Skin of body (tissue), 2 donors: Measurements from ENCODE around the gene MYF6. TPM values are rescaled to one million over a fixed set of nuclear protein-coding genes. Genes with fewer than 3 reads are reported as not detected.
"Not testable (repeated sequence)": the region's sequence is repeated elsewhere in the genome, so short reads cannot be mapped to it uniquely, and the experiment has no call there.

Experiments
- DNase-seq: peaks from one replicate; lab custom pipeline; 2025; lab: John Stamatoyannopoulos, UW
- total RNA-seq: library from RNA; depleted of rRNA; stranded (reverse); fragments of >200 nt; gene quantifications from one replicate; pipeline ENCODE4 v1.2.3, GENCODE V29; 2014

MYF6 gene
- 9.8 TPM for total RNA-seq

DNA sequence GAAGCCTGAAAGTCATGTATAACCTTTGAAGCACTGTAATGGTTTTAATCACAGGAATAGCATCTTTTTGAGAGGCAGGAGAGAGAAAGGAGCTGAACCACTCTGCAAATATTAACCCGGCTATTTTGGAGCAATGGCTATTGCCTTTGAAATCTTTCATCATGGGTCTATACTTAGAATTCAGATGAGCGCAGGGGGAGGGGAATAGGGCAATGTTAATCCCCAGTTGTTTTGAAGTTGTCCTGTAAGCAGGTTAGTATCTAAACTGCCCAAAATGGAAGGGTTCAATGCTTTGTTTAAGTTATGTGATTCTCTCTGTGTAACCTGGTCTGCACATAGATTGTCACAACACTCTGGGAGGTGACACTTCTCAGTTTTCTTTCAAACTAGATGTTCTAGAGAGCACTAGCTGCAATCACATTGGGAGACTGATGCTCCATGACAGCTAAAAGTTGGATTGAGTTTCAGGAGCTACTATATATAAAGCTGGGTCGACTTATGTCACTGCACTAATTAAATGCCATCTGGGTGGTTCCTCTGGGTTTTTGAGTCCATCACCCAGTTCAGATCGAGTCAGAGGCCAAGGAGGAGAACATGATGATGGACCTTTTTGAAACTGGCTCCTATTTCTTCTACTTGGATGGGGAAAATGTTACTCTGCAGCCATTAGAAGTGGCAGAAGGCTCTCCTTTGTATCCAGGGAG, at the start of gene MYF6:
Gene MYF6 (plus strand): TSS at position 509 of the 704 bp plus-strand sequence. CDS start 86 bp downstream, at position 595.
- DNase-seq: no peak

- no peak for DNase-seq
Observed at GRCh38 chr12:80659512-80660063, 47.8 kb upstream of the MYF6 start.

DNA sequence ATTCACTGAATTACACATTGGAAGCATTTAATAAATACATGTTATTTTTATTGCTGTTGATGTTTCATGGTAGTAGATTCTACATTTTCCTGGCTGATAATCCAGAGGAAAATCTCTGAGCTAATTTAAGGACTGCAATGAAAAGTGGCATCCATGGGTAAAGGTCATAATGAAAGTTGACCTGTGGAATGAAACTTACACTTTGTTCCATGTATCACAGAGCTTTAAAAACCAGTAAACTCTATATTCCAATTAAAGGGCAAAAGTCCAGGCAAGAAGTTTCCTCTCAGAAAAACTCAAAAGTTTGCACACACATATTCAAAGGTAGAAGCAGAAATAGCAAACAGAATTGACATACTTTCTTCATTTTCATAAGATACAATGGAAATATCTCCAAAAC, 44.8 kb upstream of the MYF6 start:
- DNase-seq: no peak

DNA sequence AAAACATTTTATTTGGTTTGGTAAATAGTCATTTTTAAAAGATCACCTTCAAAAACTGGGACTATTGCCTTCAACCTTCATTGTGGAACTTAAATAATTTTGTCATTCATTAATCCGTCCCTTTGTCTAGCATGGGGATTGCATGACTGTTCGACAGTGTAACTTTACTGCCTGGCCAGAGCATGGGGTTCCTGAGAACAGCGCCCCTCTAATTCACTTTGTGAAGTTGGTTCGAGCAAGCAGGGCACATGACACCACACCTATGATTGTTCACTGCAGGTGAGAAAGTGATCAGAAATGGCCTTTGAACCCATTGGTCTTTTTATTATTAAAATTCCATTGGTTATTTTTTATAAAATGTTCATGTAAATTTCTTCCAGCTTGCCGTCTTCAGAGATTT, 37.2 kb upstream of the MYF6 start:
- no peak for DNase-seq

DNA sequence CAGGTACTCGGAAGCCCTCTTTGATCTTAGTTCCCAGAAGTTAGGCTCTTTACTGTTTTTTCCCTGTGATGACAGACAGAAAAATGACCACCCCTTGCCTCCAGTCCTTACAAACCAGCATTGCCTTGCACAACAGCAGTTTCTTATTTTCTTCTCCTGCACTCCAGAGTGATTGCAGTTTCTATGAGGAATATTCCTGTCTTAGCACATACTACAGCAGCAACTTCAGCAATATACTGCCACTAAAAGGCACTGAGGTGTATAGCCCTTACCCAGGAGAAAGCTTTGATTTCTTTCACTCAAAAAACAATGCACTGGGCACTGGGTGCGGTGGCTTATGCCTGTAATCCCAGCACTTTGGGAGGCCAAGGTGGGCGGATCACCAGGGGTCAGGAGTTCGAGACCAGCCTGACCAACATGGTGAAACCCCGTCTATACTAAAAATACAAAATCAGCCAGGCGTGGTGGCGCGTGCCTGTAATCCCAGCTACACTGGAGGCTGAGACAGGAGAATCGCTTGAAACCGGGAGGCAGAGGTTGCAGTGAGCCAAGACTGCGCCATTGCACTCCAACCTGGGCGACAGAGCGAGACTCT, 31.3 kb upstream of the MYF6 start:
- not testable (repeated sequence) for DNase-seq

DNA sequence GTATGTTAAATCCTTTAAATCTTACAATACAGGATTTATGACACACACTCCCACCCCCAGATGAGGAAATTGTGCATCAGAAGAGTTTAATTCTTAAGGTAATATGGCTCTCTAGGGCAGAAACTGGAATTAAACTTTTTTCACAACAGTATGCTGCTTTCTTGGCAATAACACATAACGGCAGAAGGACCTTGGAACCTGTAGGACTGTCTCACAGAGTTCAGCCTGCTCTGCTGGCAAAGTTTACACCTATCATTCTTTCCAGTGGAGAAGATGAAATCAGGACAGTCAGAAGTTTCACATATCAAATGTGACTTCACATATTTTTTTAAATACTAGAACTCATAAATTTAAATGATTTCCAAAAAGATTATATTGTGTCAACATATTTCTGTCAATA, 30.6 kb upstream of the MYF6 start:
- DNase-seq: no peak

DNA sequence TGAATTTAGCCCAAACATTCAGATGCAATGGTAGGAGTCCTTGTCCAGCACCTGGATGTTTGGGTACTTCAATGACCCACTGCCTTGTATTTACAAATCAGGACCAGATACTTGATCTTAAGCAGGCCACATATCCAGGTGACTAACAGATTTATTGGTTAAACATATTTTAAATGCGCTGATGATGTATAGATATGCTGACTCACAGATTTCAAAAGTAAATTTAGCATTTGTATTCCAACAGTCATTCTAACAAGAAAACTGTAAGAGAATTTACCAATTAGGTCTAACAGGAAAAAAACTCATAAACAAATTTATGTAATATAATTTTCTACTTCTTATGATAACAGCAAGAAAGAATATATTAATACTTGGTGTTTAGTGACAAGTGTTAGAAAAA, 29.4 kb upstream of the MYF6 start:
- DNase-seq: no peak

DNA sequence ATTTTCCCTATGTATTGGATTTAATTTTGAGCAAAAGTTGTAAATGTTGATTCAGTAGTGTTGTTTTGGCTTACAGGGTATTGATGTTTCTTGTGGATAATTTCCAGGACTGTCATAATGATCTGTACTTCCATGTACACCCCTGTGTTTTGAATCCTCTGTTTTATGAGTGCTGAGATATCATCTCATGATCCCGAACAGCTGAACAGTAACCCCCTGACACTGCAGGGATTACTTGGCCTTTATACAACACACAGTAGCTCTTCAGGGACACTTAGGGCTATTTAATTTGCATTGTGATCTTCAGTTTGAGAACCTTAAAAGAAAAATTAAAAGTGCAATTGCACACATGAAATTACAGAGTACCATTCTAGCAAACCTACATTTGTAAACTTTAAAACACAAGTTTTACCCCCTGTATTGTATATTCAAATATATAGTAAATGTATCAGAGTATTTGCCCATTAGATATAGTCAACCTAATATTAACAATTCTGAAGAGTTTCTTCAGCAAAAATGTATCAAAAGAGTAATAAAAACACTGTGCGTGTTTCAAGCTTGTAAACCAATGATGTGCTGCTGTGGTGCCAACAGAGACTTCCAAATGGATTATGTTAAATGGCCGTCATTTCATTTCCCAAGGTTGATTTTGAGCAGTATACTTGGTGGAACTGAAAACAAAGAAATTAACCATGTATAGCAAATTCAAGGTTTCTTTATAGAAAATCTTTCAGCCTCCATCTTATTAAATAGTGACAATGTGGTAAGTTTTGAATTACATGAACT, 27.9 kb upstream of the MYF6 start:
- no peak for DNase-seq

GRCh38 chr12:80681287-80681686, 26.1 kb upstream of the MYF6 start:
- no peak for DNase-seq

- DNase-seq: no peak
Observed at GRCh38 chr12:80681786-80682185, 25.6 kb upstream of the MYF6 start.

DNA sequence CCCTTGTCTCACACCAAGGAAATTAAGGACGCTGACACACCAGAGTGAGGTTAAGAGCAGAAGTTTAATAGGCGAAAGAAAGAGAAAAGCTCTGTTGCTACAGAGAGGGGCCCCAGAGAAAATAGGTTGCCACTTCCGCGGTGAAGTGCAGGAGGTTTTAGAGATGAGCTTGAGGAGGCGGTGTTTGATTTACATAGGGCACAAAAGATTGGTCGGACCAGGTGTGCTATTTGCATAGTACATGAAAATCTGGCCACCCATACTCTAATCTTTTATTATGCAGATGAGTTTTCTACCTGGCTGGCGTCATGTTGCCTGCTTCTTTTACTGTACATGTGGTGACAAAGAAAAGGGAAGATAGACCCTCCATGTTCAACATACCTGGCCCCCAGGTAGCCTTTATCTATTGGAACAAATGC, 23.3 kb upstream of the MYF6 start:
- no peak for DNase-seq

DNA sequence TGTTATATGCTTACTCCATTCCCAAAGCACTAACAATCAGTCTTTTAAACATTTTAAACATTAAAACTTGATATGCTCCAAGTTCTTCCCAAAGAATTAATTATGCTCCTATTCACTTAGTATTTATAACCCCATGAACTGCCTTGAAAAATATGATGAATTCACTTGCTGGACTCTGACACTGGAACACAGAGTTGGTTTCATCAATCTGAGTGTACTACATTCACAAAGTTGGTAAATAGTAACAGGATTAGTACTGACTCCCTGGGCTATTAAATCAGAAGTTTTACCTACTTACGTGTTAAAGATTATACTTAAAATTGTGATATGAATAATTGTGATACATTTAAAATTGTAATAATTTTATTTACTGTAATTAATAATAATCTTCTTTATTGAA, 17.3 kb upstream of the MYF6 start:
- DNase-seq: no peak

DNA sequence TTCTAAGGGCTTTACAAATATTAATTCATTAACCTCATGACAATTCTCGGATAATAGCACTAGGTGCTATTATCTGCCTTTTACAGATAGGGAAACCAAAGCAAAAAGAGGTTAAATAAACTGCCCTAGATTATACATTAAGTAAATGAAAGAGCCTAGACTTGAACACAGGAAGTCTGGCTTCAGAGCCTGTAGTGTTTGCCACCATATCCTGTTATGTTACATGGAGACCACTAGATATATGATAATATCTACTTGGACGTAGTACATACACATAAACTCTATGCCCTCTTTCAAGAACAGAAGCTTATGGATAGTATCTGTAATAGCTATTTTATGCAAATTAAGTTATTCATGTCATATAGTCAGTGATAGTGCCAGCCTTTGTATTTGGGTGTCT, 16.9 kb upstream of the MYF6 start:
- no peak for DNase-seq

- DNase-seq: no peak
Observed at GRCh38 chr12:80692114-80692513, 15.3 kb upstream of the MYF6 start.

DNA sequence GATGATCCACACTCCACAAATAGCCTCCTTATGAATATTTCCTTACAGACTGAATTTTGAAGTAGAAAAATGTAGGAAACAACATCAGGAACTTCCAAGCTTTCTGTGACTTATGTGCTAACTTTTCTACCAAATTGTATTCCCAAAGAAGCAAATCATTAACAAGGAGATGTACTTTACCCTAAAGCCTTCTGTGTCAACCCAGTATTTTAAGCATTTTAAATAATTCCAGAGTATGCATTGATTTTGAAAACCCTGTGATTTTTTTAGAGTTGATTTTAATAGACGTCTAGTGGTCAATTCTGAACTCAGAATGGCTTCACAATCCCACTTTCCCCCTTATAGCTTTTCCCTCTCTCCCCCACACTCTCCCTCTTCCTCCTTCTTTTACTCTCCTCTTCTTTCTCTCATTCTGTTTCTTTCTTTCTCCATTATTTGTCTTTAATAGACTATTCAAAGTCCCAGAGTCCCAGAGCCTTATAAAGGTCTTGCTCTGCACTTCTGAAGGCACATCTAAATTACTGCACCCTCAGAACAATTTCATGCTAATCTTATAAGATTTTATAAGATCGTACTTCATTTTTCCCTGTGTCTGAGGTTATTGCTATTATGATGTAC, 10.1 kb upstream of the MYF6 start:
- no peak for DNase-seq

- DNase-seq: no peak
Observed at GRCh38 chr12:80698256-80698655, 9.2 kb upstream of the MYF6 start.

DNA sequence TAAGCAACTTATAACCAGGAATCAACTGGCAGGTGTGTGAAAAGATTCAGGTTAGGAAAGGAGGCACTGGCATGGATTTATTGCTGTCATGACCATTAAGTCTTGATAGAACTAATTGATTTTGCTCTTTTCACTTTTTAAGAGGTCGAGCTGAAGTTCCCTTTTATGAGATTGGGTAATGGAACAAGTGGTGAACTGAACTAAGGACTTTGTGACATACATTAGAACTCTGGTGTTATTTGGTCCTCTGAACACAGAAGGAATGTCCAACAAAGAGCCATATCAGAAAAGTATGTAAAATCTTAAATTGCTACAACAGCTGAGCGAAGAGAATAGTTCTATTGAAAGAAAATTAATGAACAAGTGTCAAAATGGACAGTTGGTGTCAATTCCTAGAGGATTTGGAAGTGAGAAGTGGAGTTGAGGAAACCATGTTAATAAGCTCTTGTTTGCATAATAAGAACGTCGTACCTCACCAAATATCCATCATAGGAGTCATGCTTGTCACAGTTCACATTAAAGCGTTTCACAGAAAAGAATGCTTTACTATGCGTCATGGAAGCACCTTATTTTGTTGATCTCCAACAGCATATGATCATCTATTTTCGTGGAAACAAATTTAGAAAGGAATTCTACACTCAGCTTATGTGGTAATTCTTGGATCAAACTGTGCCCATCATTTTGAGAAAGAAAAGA, 8.4 kb upstream of the MYF6 start:
- no peak for DNase-seq

DNA sequence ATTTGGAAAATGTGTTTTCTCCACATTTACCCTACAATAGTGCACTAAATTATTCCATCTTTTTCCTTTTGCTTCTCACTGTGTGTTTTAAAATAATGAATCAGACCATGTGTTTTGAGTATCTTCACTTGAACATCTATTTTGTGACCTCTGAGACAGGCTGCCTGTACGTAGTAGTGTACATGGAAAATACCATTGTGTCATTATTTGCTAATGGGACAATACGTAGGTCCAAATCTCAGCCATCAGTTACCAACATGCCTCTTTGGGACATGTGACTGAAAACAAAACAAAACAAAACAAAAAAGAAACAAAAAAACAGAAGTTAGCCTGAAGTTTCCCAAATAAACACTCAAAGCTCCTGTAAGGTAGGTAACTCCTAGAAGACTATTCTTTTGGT, 7.1 kb upstream of the MYF6 start:
- no peak for DNase-seq

GRCh38 chr12:80701388-80701787, 6.0 kb upstream of the MYF6 start:
- no peak for DNase-seq

- no peak for DNase-seq
Observed at GRCh38 chr12:80702889-80703805, 4.3 kb upstream of the MYF6 start.
